Measurements from ENCODE around the gene ZNF516. TPM values are rescaled to one million over a fixed set of nuclear protein-coding genes. Genes with fewer than 3 reads are reported as not detected.
A peak's percentile ranks its signal among the peaks of the same experiment; 100 is the strongest.
"Not testable (repeated sequence)": the region's sequence is repeated elsewhere in the genome, so short reads cannot be mapped to it uniquely, and the experiment has no call there.

The ZNF516 gene
- 27.7 TPM for total RNA-seq

GRCh38 chr18:76495006-76495370 is at the start of gene ZNF516:
TSS of gene ZNF516 (minus strand) at chr18:76495242. CDS start at chr18:76443054, 52,188 bp downstream.
- Histone ChIP-seq H3K4me3 (ENCODE audit: low read length) (peak within 1 kb of the TSS; percentile 84), H3K4me1 (ENCODE audit: insufficient read depth, low read length) (peaks cover 47% of the 10 kb centered on the region)

GRCh38 chr18:76538846-76539245 is 43.8 kb upstream of the ZNF516 start:
- Histone ChIP-seq H3K27me3 (ENCODE audit: insufficient read depth, low read length) (no peaks in the 10 kb centered on the region), H3K9me3 (ENCODE audit: low read depth, low read length) (no peaks in the 10 kb centered on the region), H3K4me1 (ENCODE audit: insufficient read depth, low read length) (peaks cover 6% of the 10 kb centered on the region), H3K4me3 (ENCODE audit: low read length) (no peak overlapping the region)

More at GRCh38 chr18:76495006-76495370, at the start of gene ZNF516:
- Histone ChIP-seq H3K27me3 (ENCODE audit: insufficient read depth, low read length) (no peaks in the 10 kb centered on the region), H3K9me3 (ENCODE audit: low read depth, low read length) (no peaks in the 10 kb centered on the region)

- H3K4me3 ChIP-seq (ENCODE audit: low read length): no peak overlapping the region
- no peaks in the 10 kb centered on the region for H3K27me3 ChIP-seq (ENCODE audit: insufficient read depth, low read length)
- H3K4me1 ChIP-seq (ENCODE audit: insufficient read depth, low read length): no peaks in the 10 kb centered on the region
- H3K9me3 ChIP-seq (ENCODE audit: low read depth, low read length): no peaks in the 10 kb centered on the region
These were observed 42.6 kb upstream of the ZNF516 start for GRCh38 chr18:76537621-76538020.

GRCh38 chr18:76536593-76536992 is 41.6 kb upstream of the ZNF516 start:
- not testable (repeated sequence) for H3K4me1 ChIP-seq (ENCODE audit: insufficient read depth, low read length)

GRCh38 chr18:76532875-76533274 is 37.8 kb upstream of the ZNF516 start:
- H3K4me3 ChIP-seq (ENCODE audit: low read length): no peak overlapping the region
- no peaks in the 10 kb centered on the region for H3K27me3 ChIP-seq (ENCODE audit: insufficient read depth, low read length)
- H3K9me3 ChIP-seq (ENCODE audit: low read depth, low read length): no peaks in the 10 kb centered on the region
- H3K4me1 ChIP-seq (ENCODE audit: insufficient read depth, low read length): peaks cover 15% of the 10 kb centered on the region

More at GRCh38 chr18:76536593-76536992, 41.6 kb upstream of the ZNF516 start:
- not testable (repeated sequence) for H3K27me3 ChIP-seq (ENCODE audit: insufficient read depth, low read length); H3K9me3 ChIP-seq (ENCODE audit: low read depth, low read length); H3K4me3 ChIP-seq (ENCODE audit: low read length)

GRCh38 chr18:76530846-76531245 is 35.8 kb upstream of the ZNF516 start:
- no peak overlapping the region for H3K4me3 ChIP-seq (ENCODE audit: low read length)

GRCh38 chr18:76530391-76530790 is 35.3 kb upstream of the ZNF516 start:
- Histone ChIP-seq H3K27me3 (ENCODE audit: insufficient read depth, low read length) (peaks cover 7% of the 10 kb centered on the region), H3K4me3 (ENCODE audit: low read length) (no peak overlapping the region), H3K4me1 (ENCODE audit: insufficient read depth, low read length) (peaks cover 16% of the 10 kb centered on the region), H3K9me3 (ENCODE audit: low read depth, low read length) (no peaks in the 10 kb centered on the region)

More at GRCh38 chr18:76530846-76531245, 35.8 kb upstream of the ZNF516 start:
- H3K4me1 ChIP-seq (ENCODE audit: insufficient read depth, low read length): peaks cover 15% of the 10 kb centered on the region
- no peaks in the 10 kb centered on the region for H3K9me3 ChIP-seq (ENCODE audit: low read depth, low read length)
- H3K27me3 ChIP-seq (ENCODE audit: insufficient read depth, low read length): peaks cover 6% of the 10 kb centered on the region

- peak overlapping the region; percentile 17 for H3K4me3 ChIP-seq (ENCODE audit: low read length)
- H3K9me3 ChIP-seq (ENCODE audit: low read depth, low read length): no peaks in the 10 kb centered on the region
- H3K4me1 ChIP-seq (ENCODE audit: insufficient read depth, low read length): peaks cover 22% of the 10 kb centered on the region
- peaks cover 12% of the 10 kb centered on the region for H3K27me3 ChIP-seq (ENCODE audit: insufficient read depth, low read length)
These were observed 34.4 kb upstream of the ZNF516 start for GRCh38 chr18:76529433-76529811.

- Histone ChIP-seq H3K27me3 (ENCODE audit: insufficient read depth, low read length) (peaks cover 12% of the 10 kb centered on the region), H3K9me3 (ENCODE audit: low read depth, low read length) (no peaks in the 10 kb centered on the region), H3K4me1 (ENCODE audit: insufficient read depth, low read length) (peaks cover 22% of the 10 kb centered on the region), H3K4me3 (ENCODE audit: low read length) (peak overlapping the region; percentile 17)
These were observed 33.7 kb upstream of the ZNF516 start for GRCh38 chr18:76528477-76529432.

- no peaks in the 10 kb centered on the region for H3K9me3 ChIP-seq (ENCODE audit: low read depth, low read length)
- peaks cover 22% of the 10 kb centered on the region for H3K4me1 ChIP-seq (ENCODE audit: insufficient read depth, low read length)
- H3K4me3 ChIP-seq (ENCODE audit: low read length): no peak overlapping the region
- peaks cover 12% of the 10 kb centered on the region for H3K27me3 ChIP-seq (ENCODE audit: insufficient read depth, low read length)
These were observed 30.9 kb upstream of the ZNF516 start for GRCh38 chr18:76525911-76526310.

GRCh38 chr18:76524900-76525698 is 30.1 kb upstream of the ZNF516 start:
- peaks cover 22% of the 10 kb centered on the region for H3K4me1 ChIP-seq (ENCODE audit: insufficient read depth, low read length)
- H3K27me3 ChIP-seq (ENCODE audit: insufficient read depth, low read length): peaks cover 12% of the 10 kb centered on the region
- no peak overlapping the region for H3K4me3 ChIP-seq (ENCODE audit: low read length)
- no peaks in the 10 kb centered on the region for H3K9me3 ChIP-seq (ENCODE audit: low read depth, low read length)

GRCh38 chr18:76524477-76524876 is 29.4 kb upstream of the ZNF516 start:
- Histone ChIP-seq H3K9me3 (ENCODE audit: low read depth, low read length) (no peaks in the 10 kb centered on the region), H3K4me1 (ENCODE audit: insufficient read depth, low read length) (peaks cover 21% of the 10 kb centered on the region), H3K4me3 (ENCODE audit: low read length) (no peak overlapping the region), H3K27me3 (ENCODE audit: insufficient read depth, low read length) (peaks cover 12% of the 10 kb centered on the region)

- Histone ChIP-seq H3K4me1 (ENCODE audit: insufficient read depth, low read length) (peaks cover 18% of the 10 kb centered on the region), H3K27me3 (ENCODE audit: insufficient read depth, low read length) (peaks cover 23% of the 10 kb centered on the region), H3K9me3 (ENCODE audit: low read depth, low read length) (no peaks in the 10 kb centered on the region), H3K4me3 (ENCODE audit: low read length) (no peak overlapping the region)
These were observed 27.5 kb upstream of the ZNF516 start for GRCh38 chr18:76522551-76522950.

- Histone ChIP-seq H3K9me3 (ENCODE audit: low read depth, low read length) (no peaks in the 10 kb centered on the region), H3K27me3 (ENCODE audit: insufficient read depth, low read length) (peaks cover 27% of the 10 kb centered on the region), H3K4me1 (ENCODE audit: insufficient read depth, low read length) (peaks cover 18% of the 10 kb centered on the region), H3K4me3 (ENCODE audit: low read length) (no peak overlapping the region)
These were observed 27.1 kb upstream of the ZNF516 start for GRCh38 chr18:76522122-76522503.

GRCh38 chr18:76521417-76522121 is 26.5 kb upstream of the ZNF516 start:
- Histone ChIP-seq H3K9me3 (ENCODE audit: low read depth, low read length) (no peaks in the 10 kb centered on the region), H3K4me3 (ENCODE audit: low read length) (no peak overlapping the region), H3K27me3 (ENCODE audit: insufficient read depth, low read length) (peaks cover 22% of the 10 kb centered on the region), H3K4me1 (ENCODE audit: insufficient read depth, low read length) (peaks cover 18% of the 10 kb centered on the region)

All from mononuclear cell (primary cell).